Heart left ventricle (tissue), 13 donors: ENCODE measurements around the gene AADACL3.

Source experiments
- CTCF ChIP-seq, 12 donors: fragments of 200-600 bp; sonication (generic) in 4 of 12; IDR thresholded peaks; one replicate each; pipeline versions ENCODE4 v1.5.0 to v1.8.0; 2018 to 2022; ENCODE audit warnings: antibody characterized with exemption in 12 of 12, mild to moderate bottlenecking in 5 of 12
- POLR2A ChIP-seq, 2 donors: fragments of 450-650 bp; IDR thresholded peaks; one replicate each; pipeline ENCODE4 v1.6.1; 2017; ENCODE audit warnings: antibody characterized with exemption in 2 of 2, mild to moderate bottlenecking in 2 of 2, moderate library complexity in 2 of 2
- donor health status: ischemic (EF 13 %, LVEDD 7.1; RV severe dilation, severe dysfunction).
- donor health status: DM: no; HTN: yes; CAD: no.
- donor health status: DM: no; HTN: no; CAD: no.
- donor health status: ischemic (EF 25% LVEDD 6.9; RV normal size, moderate dysfunction).
- donor health status: ischemic (EF 25% LVEDD 5.7; RV mildly dilated, moderate dysfunction).
- donor health status: ischemic (EF 35%, LVEDD 5.7; RV mildly dilated, moderate dysfunction).
- donor health status: nonischemic (EF 11% LVEDD 7.7; RV severe dilation, severe dysfunction).
- donor health status: DM: yes; HTN: yes; CAD: no.
- donor health status: PGD.
- donor health status: ischemic (EF 29% LVEDD 5.4; RV normal size, mild dysfunction).
- donor health status: nonischemic (EF 23%, LVEDD 6.1; RV moderate dilation, normal function).

GRCh38 chr1:12741946-12742345 is 26.0 kb downstream of the AADACL3 start:
- no peak for TF ChIP-seq CTCF (IDR thresholded peaks at IDR 0.05)
- TF ChIP-seq POLR2A (IDR thresholded peaks at IDR 0.05), result no peak
